NCI-H1417 treated with DMSO at 0.1 percent for 48 hours (cell line): Measurements from ENCODE around the gene BBIP1.
"Not testable (repeated sequence)": the region's sequence is repeated elsewhere in the genome, so short reads cannot be mapped to it uniquely, and the experiment has no call there.

ENCODE experiments used
- DNase-seq: peaks from one replicate; lab custom pipeline; 2025; lab: John Stamatoyannopoulos, UW

BBIP1 gene

GRCh38 chr10:110923856-110924493, 5.0 kb upstream of the BBIP1 start:
- DNase-seq: no peak

GRCh38 chr10:110919971-110920881, 1.2 kb upstream of the BBIP1 start:
- no peak for DNase-seq

GRCh38 chr10:110919349-110919931, 460 bp upstream of the BBIP1 start, which contains the start of gene SHOC2:
Gene SHOC2 (plus strand): TSS chr10:110919604. CDS start chr10:110964359, 44,755 bp downstream.
- DNase-seq: no peak

- DNase-seq: no peak
These were observed 724 bp downstream of the BBIP1 start for GRCh38 chr10:110918269-110918642.

GRCh38 chr10:110916554-110917346, 2.2 kb downstream of the BBIP1 start:
- no peak for DNase-seq

GRCh38 chr10:110915600-110915999, 3.4 kb downstream of the BBIP1 start:
- not testable (repeated sequence) for DNase-seq

GRCh38 chr10:110915035-110915434, 3.9 kb downstream of the BBIP1 start:
- no peak for DNase-seq

- DNase-seq: no peak
These were observed 4.5 kb downstream of the BBIP1 start for GRCh38 chr10:110914431-110914830.

- no peak for DNase-seq
These were observed 6.6 kb downstream of the BBIP1 start for GRCh38 chr10:110912374-110912773.

- no peak for DNase-seq
These were observed 8.8 kb downstream of the BBIP1 start for GRCh38 chr10:110910138-110910537.

- no peak for DNase-seq
These were observed 15.4 kb downstream of the BBIP1 start for GRCh38 chr10:110903280-110904278.

- no peak for DNase-seq
These were observed 16.8 kb downstream of the BBIP1 start for GRCh38 chr10:110901954-110902819.

- DNase-seq: no peak
These were observed 18.0 kb downstream of the BBIP1 start for GRCh38 chr10:110900983-110901382.

- no peak for DNase-seq
These were observed 20.6 kb downstream of the BBIP1 start for GRCh38 chr10:110898391-110898790.

- no peak for DNase-seq
These were observed 21.8 kb downstream of the BBIP1 start for GRCh38 chr10:110897184-110897583.

GRCh38 chr10:110893559-110894179, 25.3 kb downstream of the BBIP1 start:
- DNase-seq: no peak

GRCh38 chr10:110892602-110893288, 26.2 kb downstream of the BBIP1 start:
- no peak for DNase-seq

GRCh38 chr10:110887560-110887959, 31.4 kb downstream of the BBIP1 start:
- no peak for DNase-seq
